ENCODE data around the gene DIP2B. TPM values are rescaled to one million over a fixed set of nuclear protein-coding genes. Genes with fewer than 3 reads are reported as not detected.

DIP2B gene
- total RNA-seq, 1 experiment from 2014 or later: 20.0 TPM

- DNase-seq: no peak
- Histone ChIP-seq H2BK20ac (ENCODE audit: low read depth, low read length, poor library complexity, severe bottlenecking) (no peak overlapping the region), H2BK12ac (ENCODE audit: insufficient read length, low read depth, low read length) (no peak overlapping the region), H3K56ac (ENCODE audit: insufficient read length, low read depth, low read length) (no peak overlapping the region), H3K23me2 (ENCODE audit: insufficient read length, low read depth, low read length, poor library complexity, severe bottlenecking) (no peaks in the 10 kb centered on the region), H2BK15ac (ENCODE audit: low read depth, low read length) (no peak overlapping the region), H3K79me1 (ENCODE audit: insufficient read depth, low read depth, low read length, poor library complexity, severe bottlenecking) (peaks cover 3% of the 10 kb centered on the region), H3K4me1 (ENCODE audit: insufficient read depth, low read length) (no peaks in the 10 kb centered on the region), H3K14ac (ENCODE audit: insufficient read depth, low read length) (no peak overlapping the region), H3K18ac (ENCODE audit: insufficient read length, low read depth, low read length) (no peak overlapping the region), H2AFZ (ENCODE audit: low read length) (no peak overlapping the region), H3K23ac (ENCODE audit: insufficient read length, low read depth, low read length) (no peak overlapping the region), H3K27ac (ENCODE audit: insufficient read length, low read depth, low read length) (no peak overlapping the region), H3K9me3 (ENCODE audit: control insufficient read depth, low read depth, low read length) (no peaks in the 10 kb centered on the region), H4K5ac (ENCODE audit: insufficient read length, low read depth, low read length) (no peak overlapping the region), H2BK120ac (ENCODE audit: low read depth, low read length, poor library complexity, severe bottlenecking) (no peak overlapping the region), H3K9ac (ENCODE audit: extremely low read depth, insufficient read length, low read length) (no peak overlapping the region), H4K8ac (replicated peaks; ENCODE audit: insufficient read length, low read depth, low read length) (no peak overlapping the region), H4K91ac (ENCODE audit: insufficient read length, low read depth, low read length) (no peak overlapping the region), H4K20me1 (ENCODE audit: control insufficient read depth, insufficient read depth, insufficient read length) (no peaks in the 10 kb centered on the region), H3K79me2 (ENCODE audit: insufficient read depth, low read length) (0 out of 2 replicates have a peak, but pooled peaks cover 3% of the 10 kb centered on the region), H2AK5ac (ENCODE audit: insufficient read length, low read length) (no peak overlapping the region), H2BK5ac (ENCODE audit: insufficient read length, low read length) (no peak overlapping the region), H3K27me3 (ENCODE audit: insufficient read depth, low read length) (no peaks in the 10 kb centered on the region), H3K4ac (ENCODE audit: low read depth, low read length) (no peak overlapping the region), H3K4me2 (ENCODE audit: insufficient read depth, insufficient read length, low read length) (no peak overlapping the region), H3T11ph (ENCODE audit: low read length) (no peak overlapping the region)
- Mint-ChIP-seq H3K4me1 (peaks cover 3 to 6% of the 10 kb centered on the region in 2 experiments; a peak in 2 of 4 replicates), H3K9me3 (no peaks in the 10 kb centered on the region), H3K27me3 (ENCODE audit: low read depth) (no peaks in the 10 kb centered on the region), H3K27ac (no peak overlapping the region), H3K4me3 (no peak overlapping the region), H3K36me3 (ENCODE audit: insufficient read depth in 1 of 3, low read depth in 3 of 3) (no peaks in the 10 kb centered on the region; a peak in 2 of 7 replicates)
- WGBS (ENCODE audit: extremely low coverage, insufficient read length, low lambda C conversion rate): no CpG with 5 or more reads among the region's 13 CpGs
- TF ChIP-seq, protein P1, sequence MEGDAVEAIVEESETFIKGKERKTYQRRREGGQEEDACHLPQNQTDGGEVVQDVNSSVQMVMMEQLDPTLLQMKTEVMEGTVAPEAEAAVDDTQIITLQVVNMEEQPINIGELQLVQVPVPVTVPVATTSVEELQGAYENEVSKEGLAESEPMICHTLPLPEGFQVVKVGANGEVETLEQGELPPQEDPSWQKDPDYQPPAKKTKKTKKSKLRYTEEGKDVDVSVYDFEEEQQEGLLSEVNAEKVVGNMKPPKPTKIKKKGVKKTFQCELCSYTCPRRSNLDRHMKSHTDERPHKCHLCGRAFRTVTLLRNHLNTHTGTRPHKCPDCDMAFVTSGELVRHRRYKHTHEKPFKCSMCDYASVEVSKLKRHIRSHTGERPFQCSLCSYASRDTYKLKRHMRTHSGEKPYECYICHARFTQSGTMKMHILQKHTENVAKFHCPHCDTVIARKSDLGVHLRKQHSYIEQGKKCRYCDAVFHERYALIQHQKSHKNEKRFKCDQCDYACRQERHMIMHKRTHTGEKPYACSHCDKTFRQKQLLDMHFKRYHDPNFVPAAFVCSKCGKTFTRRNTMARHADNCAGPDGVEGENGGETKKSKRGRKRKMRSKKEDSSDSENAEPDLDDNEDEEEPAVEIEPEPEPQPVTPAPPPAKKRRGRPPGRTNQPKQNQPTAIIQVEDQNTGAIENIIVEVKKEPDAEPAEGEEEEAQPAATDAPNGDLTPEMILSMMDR (conservative IDR thresholded peaks at IDR 0.05): no peak
These were observed 49.9 kb downstream of the DIP2B start for GRCh38 chr12:50554651-50555050.

Data from H9 (cell line).